ENCODE measurements around the gene MYO6.

- TF ChIP-seq EZH2 (IDR thresholded peaks at IDR 0.05; ENCODE audit: low read length): no peak
- no peak for TF ChIP-seq CTCF (optimal IDR thresholded peaks at IDR 0.05 in 1 of 3, IDR thresholded peaks at IDR 0.05 in 1 of 3, conservative IDR thresholded peaks at IDR 0.05 in 1 of 3; ENCODE audit: extremely low read depth in 1 of 3, insufficient read depth in 2 of 3, low read length in 3 of 3)
These were observed 866 bp upstream of the MYO6 start for GRCh38 chr6:75748003-75748742.
